GM12878 (cell line): Measurements from ENCODE around the gene EPHB2. TPM values are rescaled to one million over a fixed set of nuclear protein-coding genes. Genes with fewer than 3 reads are reported as not detected.

Experiments used
- ATAC-seq: fragments of 200-7000 bp; cut with Tn5 transposase; 3 replicates; pipeline ENCODE4 v1.9.1; 2020; ENCODE audit warnings: mild to moderate bottlenecking, moderate library complexity
- BruUV-seq: library from RNA; stranded (reverse); fragments of 400-500 nt; replicated peaks from 2 replicates; lab custom pipeline; 2021; lab: Mats Ljungman, UMichigan
- CTCF ChIA-PET: fragments of 300-600 bp; sonication (Branson Sonifier 250); formaldehyde crosslinking; extraction: SDS; loops from one replicate; lab custom pipeline; 2021; ENCODE audit warnings: inconsistent platforms; lab: Yijun Ruan, JAX
- POLR2A ChIA-PET: fragments of 350-600 bp; formaldehyde crosslinking; extraction: SDS; loops from one replicate; lab custom pipeline; 2021; ENCODE audit warnings: inconsistent platforms; lab: Charles Lee
- RAD21 ChIA-PET: fragments of 300-600 bp; sonication (Branson Sonifier 250); formaldehyde crosslinking; loops from one replicate; lab custom pipeline; 2023; ENCODE audit warnings: antibody characterized with exemption; ENCODE audit not compliant: unreplicated experiment; lab: Charles Lee
- SMC1A ChIA-PET: fragments of 300-600 bp; sonication (Branson Sonifier 250); formaldehyde crosslinking; loops from one replicate; lab custom pipeline; 2023; ENCODE audit not compliant: unreplicated experiment, uncharacterized antibody; lab: Charles Lee
- DNase-seq: peaks from one replicate; pipeline ENCODE4 v3.0.0-alpha.2; 2011; ENCODE audit warnings: low read depth, low spot score
- FAIRE-seq: peaks from 3 replicates; lab custom pipeline; 2011; peaks lifted over from hg19 to GRCh38; lab: Jason Lieb, UNC
- H2AFZ ChIP-seq: 2 replicates; pipeline ENCODE4 v1.6.0; 2011; ENCODE audit warnings: low read depth, low read length, control low read depth; ENCODE audit not compliant: control insufficient read depth
- H3K27ac ChIP-seq: 2 replicates; pipeline ENCODE4 v1.5.1; 2011; ENCODE audit warnings: control low read depth; ENCODE audit not compliant: control insufficient read depth, insufficient read depth
- H3K27me3 ChIP-seq, 2 experiments: replicated peaks in 1 of 2; 2 replicates each; pipeline versions ENCODE4 v1.6.0 to v1.6.1; 2011; ENCODE audit warnings: low read length in 1 of 2; ENCODE audit not compliant: control insufficient read depth in 2 of 2, insufficient read depth in 2 of 2
- H3K36me3 ChIP-seq, 2 experiments: 2 replicates each; pipeline ENCODE4 v1.5.1; 2011; ENCODE audit warnings: low read length in 1 of 2; ENCODE audit not compliant: control insufficient read depth in 2 of 2, insufficient read depth in 2 of 2
- H3K4me1 ChIP-seq: 2 replicates; pipeline ENCODE4 v1.6.1; 2011; ENCODE audit warnings: mild to moderate bottlenecking, low read length, moderate library complexity, mixed read lengths; ENCODE audit not compliant: control insufficient read depth, insufficient read depth
- H3K4me2 ChIP-seq: 2 replicates; pipeline ENCODE4 v1.6.0; 2011; ENCODE audit warnings: control low read depth; ENCODE audit not compliant: control insufficient read depth, insufficient read depth
- H3K4me3 ChIP-seq: fragments of 200-600 bp; sonication (generic); 2 replicates; pipeline ENCODE4 v1.5.1; 2016
- H3K79me2 ChIP-seq: 2 replicates; pipeline ENCODE4 v1.6.0; 2011; ENCODE audit warnings: low read length; ENCODE audit not compliant: control insufficient read depth, insufficient read depth
- H3K9ac ChIP-seq: 2 replicates; pipeline ENCODE4 v1.8.0; 2011; ENCODE audit warnings: low read length, control low read depth, mixed read lengths; ENCODE audit not compliant: control insufficient read depth, insufficient read depth
- H3K9me3 ChIP-seq: replicated peaks from 3 replicates; pipeline ENCODE4 v1.5.1; 2011; ENCODE audit warnings: mild to moderate bottlenecking, low read length; ENCODE audit not compliant: control insufficient read depth, insufficient read depth
- H4K20me1 ChIP-seq: 2 replicates; pipeline ENCODE4 v1.6.0; 2011; ENCODE audit not compliant: control insufficient read depth, insufficient read depth
- BACH1 ChIP-seq: fragments of 450-650 bp; IDR thresholded peaks from 2 replicates; pipeline ENCODE4 v1.6.1; 2017; ENCODE audit warnings: mild to moderate bottlenecking, borderline replicate concordance
- CEBPZ ChIP-seq: fragments of 150-350 bp; IDR thresholded peaks from 2 replicates; pipeline ENCODE4 v1.6.1; 2016; ENCODE audit warnings: low read depth, low read length
- CHD4 ChIP-seq: fragments of 200-600 bp; sonication (generic); IDR thresholded peaks from 2 replicates; pipeline ENCODE4 v1.6.1; 2016; ENCODE audit warnings: mild to moderate bottlenecking
- HCFC1 ChIP-seq: fragments of 150-350 bp; IDR thresholded peaks from 2 replicates; pipeline ENCODE4 v1.6.1; 2014; ENCODE audit warnings: low read length
- NKRF ChIP-seq: fragments of 450-650 bp; conservative IDR thresholded peaks from 2 replicates; pipeline ENCODE4 v1.6.1; 2017; ENCODE audit warnings: mild to moderate bottlenecking, moderate library complexity
- PKNOX1 ChIP-seq: fragments of 450-650 bp; IDR thresholded peaks from 2 replicates; pipeline ENCODE4 v1.6.1; 2016; ENCODE audit warnings: mild to moderate bottlenecking
- SMAD5 ChIP-seq: IDR thresholded peaks from 2 replicates; pipeline ENCODE4 v1.6.1; 2016; ENCODE audit warnings: antibody characterized with exemption, low read depth
- SMC3 ChIP-seq: IDR thresholded peaks from 2 replicates; pipeline ENCODE4 v1.6.1; 2011; ENCODE audit warnings: low read length, improper control_type of control experiment, borderline replicate concordance
- WGBS: methylation state at CpG from one replicate; pipeline ENCODE4 v1.1.6; 2016; ENCODE audit warnings: low lambda C conversion rate; ENCODE audit not compliant: insufficient replicate concordance, insufficient coverage; ENCODE audit errors: missing lambda C conversion rate; 5-methylcytosine and 5-hydroxymethylcytosine counted together
- in situ Hi-C: fragments of 300-500 bp; cut with MboI; formaldehyde crosslinking; loops from 9 replicates; pipeline ENCODE4 v1.14.3; 2018; ENCODE audit warnings: mixed read lengths
- intact Hi-C: fragments of 100-400 bp; cut with micrococcal nuclease; formaldehyde crosslinking; loops from one replicate; pipeline ENCODE4 v1.14.2; 2022; ENCODE audit not compliant: unreplicated experiment
- polyA plus RNA-seq, 11 experiments: library from polyadenylated mRNA; depleted of rRNA in 4 of 11; unstranded in 6 of 11; stranded (reverse) in 5 of 11; fragments of >200 nt; fragmentation: Nextera tagmentation in 4 of 11; fragmentation: Illumina TruSeq in 1 of 11; extraction: Ambion mirVana in 4 of 11; extraction: Trizol in 1 of 11; gene quantifications; 1 replicate in 1 of 11; 2 replicates in 10 of 11; pipeline versions ENCODE4 v1.2.1 to v1.2.3, GENCODE V29; 2011 to 2016; ENCODE audit warnings: inconsistent platforms in 2 of 11, missing spikeins in 2 of 11, low read depth in 1 of 11
- total RNA-seq, 4 experiments: library from RNA; depleted of rRNA in 3 of 4; stranded (reverse); fragments of >200 nt in 3 of 4; fragmentation: Illumina TruSeq in 1 of 4; extraction: Trizol in 1 of 4; gene quantifications; 2 replicates each; pipeline versions ENCODE4 v1.2.1 to v1.2.3, GENCODE V29; 2013 to 2021

EPHB2 gene
- total and polyA plus RNA-seq, 10 of the 15 experiments (the other 5 are each of a cell fraction or from before 2014, with no cell fraction given), result 0.13 to 3.3 (median 0.92) TPM

GRCh38 chr1:22949822-22950331 is 239.2 kb downstream of the EPHB2 start:
- no peak overlapping the region for H3K4me3 ChIP-seq
- no peak overlapping the region for H3K9ac ChIP-seq
- intact Hi-C loops (no loop called here), in situ Hi-C loops (no loop called here)
- WGBS, result 51% methylated on average over 5 of the region's 5 CpGs
- ATAC-seq (no peak), DNase-seq (no peak), FAIRE-seq (no peak)
- H3K4me1 ChIP-seq, result no peaks in the 10 kb centered on the region
- TF ChIP-seq BACH1 (no peak), PKNOX1 (no peak), NKRF (no peak), SMC3 (no peak), CEBPZ (no peak), CHD4 (no peak), HCFC1 (no peak), SMAD5 (no peak)
- RAD21 ChIA-PET, result no interaction called here
- SMC1A ChIA-PET, result interaction anchor here (0.6 kb wide), 1 partner anchor 135 kb away, joined by 5 read pairs; no protein-coding TSS in a partner anchor
- BruUV-seq, result no TSS peak
- 0 out of 4 replicates have a peak, but pooled peaks cover 0 to 2% of the 10 kb centered on the region in 2 experiments for H3K27me3 ChIP-seq
- H3K9me3 ChIP-seq, result no peaks in the 10 kb centered on the region
- H2AFZ ChIP-seq, result no peak overlapping the region
- no peak overlapping the region for H3K27ac ChIP-seq
- POLR2A ChIA-PET, result no interaction called here
- CTCF ChIA-PET, result no interaction called here
- no peaks in the 10 kb centered on the region for H4K20me1 ChIP-seq
- no peak overlapping the region for H3K4me2 ChIP-seq
- no peaks in the 10 kb centered on the region for H3K79me2 ChIP-seq
- no peaks in the 10 kb centered on the region for H3K36me3 ChIP-seq
